LHCN-M2 (cell line): ENCODE results near the gene SAFB2. TPM values are rescaled to one million over a fixed set of nuclear protein-coding genes. Genes with fewer than 3 reads are reported as not detected.

ENCODE experiments used
- DNase-seq: peaks from one replicate; pipeline ENCODE4 v3.0.0-alpha.2; 2012; ENCODE audit warnings: low read depth
- total RNA-seq: library from RNA; depleted of rRNA; stranded (reverse); fragments of >200 nt; gene quantifications from 2 replicates; pipeline ENCODE4 v1.2.3, GENCODE V29; 2014; rRNA removed

SAFB2 gene
- total RNA-seq, 1 experiment from 2014 or later: 23.2 TPM

DNA sequence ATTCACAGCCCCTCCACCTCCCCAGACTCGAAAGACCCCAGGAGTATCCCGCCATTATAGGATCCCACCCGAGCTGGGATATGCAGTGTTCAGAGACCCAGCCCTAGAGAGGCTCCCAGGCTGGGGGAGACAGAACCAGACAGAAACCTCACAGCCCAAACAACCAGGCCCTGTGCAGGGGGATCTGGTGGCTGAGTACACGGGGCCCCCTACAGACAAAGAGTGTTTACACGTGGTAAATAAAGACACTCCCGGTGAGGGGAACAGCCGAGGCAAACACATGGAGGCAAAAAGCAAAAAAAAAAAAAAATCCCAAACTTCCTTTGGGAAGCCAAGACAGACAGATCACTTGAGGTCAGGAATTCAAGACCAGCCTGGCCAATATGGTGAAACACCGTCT is 79.9 kb downstream of the SAFB2 start:
- no peak for DNase-seq

DNA sequence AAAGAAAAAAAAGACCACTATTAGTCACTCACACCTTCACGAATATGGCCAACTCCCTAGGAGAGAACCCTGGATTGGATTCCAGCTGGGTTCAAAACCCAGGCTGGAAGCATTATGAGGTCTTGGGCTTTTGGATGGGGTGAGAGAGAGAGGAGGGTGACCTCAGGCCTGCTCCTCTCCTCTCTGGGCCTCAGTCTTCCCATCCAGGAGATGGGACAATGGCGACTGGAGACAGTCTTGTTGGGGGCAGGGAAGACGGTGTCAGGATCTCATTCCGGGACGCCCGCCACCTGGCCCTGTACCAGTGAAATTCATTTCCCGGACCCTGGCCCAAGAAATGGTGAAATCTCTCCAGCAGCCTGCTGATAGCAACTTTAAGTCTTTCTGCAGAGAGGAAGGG is 81.1 kb downstream of the SAFB2 start:
- no peak for DNase-seq

DNA sequence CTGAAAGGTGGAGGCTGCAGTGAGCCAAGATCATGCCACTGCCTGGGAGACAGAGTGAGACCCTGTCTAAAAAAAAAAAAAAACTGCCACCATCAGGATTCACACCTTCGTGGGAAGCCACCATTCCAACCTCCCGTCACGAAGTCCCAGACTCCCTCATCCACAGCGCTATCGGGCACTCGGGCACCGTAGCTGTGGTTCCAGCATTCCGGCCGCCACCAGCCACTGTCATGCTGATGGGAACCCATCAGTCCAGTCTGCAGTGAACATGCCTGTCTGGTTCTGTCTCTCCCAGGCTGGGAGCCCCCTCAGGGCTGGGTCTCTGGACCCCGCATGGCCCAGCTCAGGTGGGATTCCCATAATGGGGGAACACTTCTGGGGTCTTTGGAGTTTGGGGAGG is 82.4 kb downstream of the SAFB2 start:
- DNase-seq: no peak

DNA sequence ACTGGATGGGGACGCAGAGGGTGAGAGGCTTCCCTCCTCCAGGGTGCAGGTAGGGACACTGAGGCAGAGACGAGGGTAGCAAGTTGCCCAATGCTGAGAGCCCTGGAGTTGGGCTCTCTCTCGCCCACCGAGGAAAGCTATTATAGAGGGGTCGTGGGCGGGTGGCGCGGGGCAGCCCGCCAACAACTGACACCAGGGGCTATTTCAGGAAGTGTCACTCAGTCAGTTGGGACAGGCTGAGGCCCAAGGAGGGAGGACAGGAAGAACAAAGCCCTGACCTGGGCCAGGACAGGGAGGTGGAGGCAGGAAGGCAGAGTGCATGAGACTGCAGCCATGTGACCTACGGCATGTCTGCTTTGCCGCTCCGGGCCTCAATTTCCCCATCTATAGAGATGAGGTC is 84.7 kb downstream of the SAFB2 start:
- no peak for DNase-seq

Other genes with a start within 250 kb of the SAFB2 start
- gene ZNRF4, start 167.4 kb downstream of the SAFB2 start, total RNA-seq: not detected in 2 replicates
- 0.06 TPM in 1 of 2 replicates, not detected in the other for gene TINCR, start 54.8 kb downstream of the SAFB2 start, total RNA-seq
- gene SAFB, start 307 bp upstream of the SAFB2 start, total RNA-seq: 21.2 and 45.7 TPM in 2 replicates
- gene MICOS13, start 57.7 kb upstream of the SAFB2 start, total RNA-seq: 48.8 and 52.1 TPM in 2 replicates
- 22.4 and 24.7 TPM in 2 replicates for gene HSD11B1L, start 58.3 kb upstream of the SAFB2 start, total RNA-seq
- gene RPL36, start 67.5 kb upstream of the SAFB2 start, total RNA-seq: 795 and 866 TPM in 2 replicates
- 71.2 and 83.6 TPM in 2 replicates for gene LONP1, start 97.4 kb upstream of the SAFB2 start, total RNA-seq
- not detected in 2 replicates for gene CATSPERD, start 97.9 kb upstream of the SAFB2 start, total RNA-seq
- 2.0 and 2.9 TPM in 2 replicates for gene PRR22, start 162.0 kb upstream of the SAFB2 start, total RNA-seq
- gene DUS3L, start 168.4 kb upstream of the SAFB2 start, total RNA-seq: 44.6 and 47.6 TPM in 2 replicates
- not detected in 2 replicates for gene NRTN, start 182.3 kb upstream of the SAFB2 start, total RNA-seq
- gene FUT6, start 216.9 kb upstream of the SAFB2 start, total RNA-seq: not detected in 2 replicates
- gene FUT3, start 228.7 kb upstream of the SAFB2 start, total RNA-seq: not detected in 2 replicates
- not detected in 2 replicates for gene FUT5, start 247.8 kb upstream of the SAFB2 start, total RNA-seq